HL-60 (cell line): Measurements from ENCODE around the gene SPDYE1.
"Not testable (repeated sequence)": the region's sequence is repeated elsewhere in the genome, so short reads cannot be mapped to it uniquely, and the experiment has no call there.

Experiments used
- POLR2AphosphoS5 ChIP-seq: IDR thresholded peaks from 2 replicates; pipeline ENCODE4 v1.6.1; 2012; ENCODE audit warnings: low read depth
- TF ChIP-seq, protein P1 (sequence below): IDR thresholded peaks from one replicate; pipeline ENCODE4 v1.5.1; 2011; ENCODE audit warnings: low read length, control low read depth, inconsistent platforms; ENCODE audit not compliant: insufficient read depth

DNA sequence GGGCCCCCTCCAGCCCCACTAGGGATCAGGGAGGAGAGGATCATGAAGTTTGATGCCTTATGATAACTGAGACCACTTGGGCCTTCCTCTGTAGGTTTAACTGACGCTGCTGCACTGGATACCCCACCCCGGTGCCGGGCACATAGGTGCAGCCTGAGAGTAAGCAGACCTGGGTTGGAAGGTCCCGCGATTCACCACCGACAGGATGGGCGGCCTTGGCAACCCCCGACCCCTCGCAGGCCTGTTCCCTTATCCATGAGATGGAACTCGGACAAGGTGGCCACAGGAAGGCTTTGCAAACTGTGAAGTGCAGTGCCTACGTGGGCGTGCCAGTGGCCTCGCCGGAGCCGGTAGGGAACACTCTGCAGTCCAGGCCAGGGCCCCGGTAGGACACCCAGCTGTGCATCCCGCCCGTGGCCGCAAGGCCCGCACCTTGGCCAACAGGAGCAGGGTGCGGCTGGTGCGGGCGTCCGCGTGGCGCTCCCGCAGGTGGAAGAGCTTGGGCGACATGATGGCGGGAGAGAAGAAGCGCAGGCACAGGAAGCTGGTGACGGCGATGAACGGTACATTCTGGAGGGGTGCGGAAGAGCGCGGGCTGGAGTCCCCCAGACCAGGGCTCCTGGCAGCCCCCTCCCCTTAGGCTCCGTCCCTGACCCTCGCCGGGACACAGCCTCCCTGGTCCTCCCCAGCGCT lies 42.2 kb downstream of the SPDYE1 start:
- not testable (repeated sequence) for TF ChIP-seq POLR2AphosphoS5
- TF ChIP-seq, protein P1, sequence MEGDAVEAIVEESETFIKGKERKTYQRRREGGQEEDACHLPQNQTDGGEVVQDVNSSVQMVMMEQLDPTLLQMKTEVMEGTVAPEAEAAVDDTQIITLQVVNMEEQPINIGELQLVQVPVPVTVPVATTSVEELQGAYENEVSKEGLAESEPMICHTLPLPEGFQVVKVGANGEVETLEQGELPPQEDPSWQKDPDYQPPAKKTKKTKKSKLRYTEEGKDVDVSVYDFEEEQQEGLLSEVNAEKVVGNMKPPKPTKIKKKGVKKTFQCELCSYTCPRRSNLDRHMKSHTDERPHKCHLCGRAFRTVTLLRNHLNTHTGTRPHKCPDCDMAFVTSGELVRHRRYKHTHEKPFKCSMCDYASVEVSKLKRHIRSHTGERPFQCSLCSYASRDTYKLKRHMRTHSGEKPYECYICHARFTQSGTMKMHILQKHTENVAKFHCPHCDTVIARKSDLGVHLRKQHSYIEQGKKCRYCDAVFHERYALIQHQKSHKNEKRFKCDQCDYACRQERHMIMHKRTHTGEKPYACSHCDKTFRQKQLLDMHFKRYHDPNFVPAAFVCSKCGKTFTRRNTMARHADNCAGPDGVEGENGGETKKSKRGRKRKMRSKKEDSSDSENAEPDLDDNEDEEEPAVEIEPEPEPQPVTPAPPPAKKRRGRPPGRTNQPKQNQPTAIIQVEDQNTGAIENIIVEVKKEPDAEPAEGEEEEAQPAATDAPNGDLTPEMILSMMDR: not testable (repeated sequence)
